NCI-H1417 (cell line): Measurements from ENCODE around the gene REXO5.
A peak's percentile ranks its signal among the peaks of the same experiment; 100 is the strongest.
"Not testable (repeated sequence)": the region's sequence is repeated elsewhere in the genome, so short reads cannot be mapped to it uniquely, and the experiment has no call there.

ENCODE experiments used
- DNase-seq, 3 experiments: peaks; one replicate each; lab custom pipeline; 2025; lab: John Stamatoyannopoulos, UW

Gene REXO5

GRCh38 chr16:20850981-20851380 lies 44.7 kb downstream of the REXO5 start:
- no peak for DNase-seq

- no peak for DNase-seq
Observed at GRCh38 chr16:20851601-20852000, 45.3 kb downstream of the REXO5 start.

GRCh38 chr16:20853143-20853542 lies 46.8 kb downstream of the REXO5 start:
- DNase-seq: no peak

GRCh38 chr16:20853981-20854620 lies 47.8 kb downstream of the REXO5 start:
- DNase-seq: no peak

GRCh38 chr16:20854963-20855362 lies 48.6 kb downstream of the REXO5 start:
- DNase-seq: no peak

- no peak for DNase-seq
Observed at GRCh38 chr16:20857281-20857680, 51.0 kb downstream of the REXO5 start.

GRCh38 chr16:20859229-20859628 lies 52.9 kb downstream of the REXO5 start:
- DNase-seq: no peak

GRCh38 chr16:20859699-20860098 lies 53.4 kb downstream of the REXO5 start:
- DNase-seq: no peak

- no peak for DNase-seq
Observed at GRCh38 chr16:20860361-20860760, 54.0 kb downstream of the REXO5 start.

GRCh38 chr16:20860995-20861394 lies 54.7 kb downstream of the REXO5 start:
- peak in 1 of 3 experiments; percentile 3 for DNase-seq

- no peak for DNase-seq
Observed at GRCh38 chr16:20862162-20862960, 56.0 kb downstream of the REXO5 start.

- not testable (repeated sequence) for DNase-seq
Observed at GRCh38 chr16:20864376-20864775, 58.0 kb downstream of the REXO5 start.

- no peak for DNase-seq
Observed at GRCh38 chr16:20865420-20866131, 59.2 kb downstream of the REXO5 start.

GRCh38 chr16:20866145-20866772 lies 59.9 kb downstream of the REXO5 start:
- no peak for DNase-seq

- no peak for DNase-seq
Observed at GRCh38 chr16:20866801-20867200, 60.5 kb downstream of the REXO5 start.

- no peak for DNase-seq
Observed at GRCh38 chr16:20867585-20867984, 61.3 kb downstream of the REXO5 start.

- no peak for DNase-seq
Observed at GRCh38 chr16:20868890-20869289, 62.6 kb downstream of the REXO5 start.

- no peak for DNase-seq
Observed at GRCh38 chr16:20870122-20870820, 63.9 kb downstream of the REXO5 start.

GRCh38 chr16:20871258-20871657 lies 64.9 kb downstream of the REXO5 start:
- no peak for DNase-seq

- no peak for DNase-seq
Observed at GRCh38 chr16:20871941-20872815, 65.9 kb downstream of the REXO5 start.

GRCh38 chr16:20873331-20873730 lies 67.0 kb downstream of the REXO5 start:
- no peak for DNase-seq
